Osteoblast (primary cell): ENCODE data around the gene AP1M2. TPM values are rescaled to one million over a fixed set of nuclear protein-coding genes. Genes with fewer than 3 reads are reported as not detected.

Experiments
- DNase-seq: peaks from one replicate; pipeline ENCODE4 v3.0.0; 2011; ENCODE audit warnings: low spot score, mixed read lengths; ENCODE audit not compliant: insufficient read length; ENCODE audit errors: missing footprints
- H2AFZ ChIP-seq: 2 replicates; pipeline ENCODE4 v1.6.0; 2011; ENCODE audit warnings: mild to moderate bottlenecking, low read length
- H3K27ac ChIP-seq: 2 replicates; pipeline ENCODE4 v1.5.1; 2011; ENCODE audit warnings: mild to moderate bottlenecking, low read depth, low read length, moderate library complexity
- H3K27me3 ChIP-seq: 2 replicates; pipeline ENCODE4 v1.6.0; 2012; ENCODE audit warnings: mild to moderate bottlenecking, control low read depth, inconsistent platforms, low read length, moderate library complexity; ENCODE audit not compliant: insufficient read depth
- H3K36me3 ChIP-seq: 2 replicates; pipeline ENCODE4 v1.5.1; 2011; ENCODE audit warnings: mild to moderate bottlenecking, low read length, control low read depth, moderate library complexity; ENCODE audit not compliant: insufficient read depth
- H3K4me1 ChIP-seq: 2 replicates; pipeline ENCODE4 v1.5.1; 2011; ENCODE audit warnings: mild to moderate bottlenecking, low read length, control low read depth, moderate library complexity; ENCODE audit not compliant: insufficient read depth
- H3K4me2 ChIP-seq: 2 replicates; pipeline ENCODE4 v1.6.0; 2011; ENCODE audit warnings: mild to moderate bottlenecking, low read length; ENCODE audit not compliant: insufficient read depth
- H3K4me3 ChIP-seq: fragments of 200-600 bp; sonication (generic); 3 replicates; pipeline ENCODE4 v1.5.1; 2012; ENCODE audit warnings: mild to moderate bottlenecking, low read length, inconsistent platforms; ENCODE audit not compliant: insufficient read depth
- H3K79me2 ChIP-seq: 2 replicates; pipeline ENCODE4 v1.6.0; 2012; ENCODE audit warnings: mild to moderate bottlenecking, low read length, control low read depth, inconsistent platforms; ENCODE audit not compliant: insufficient read depth
- H3K9me3 ChIP-seq: 2 replicates; pipeline ENCODE4 v1.5.1; 2011; ENCODE audit warnings: low read depth, low read length, control low read depth
- H4K20me1 ChIP-seq: 2 replicates; pipeline ENCODE4 v1.6.0; 2012; ENCODE audit warnings: mild to moderate bottlenecking, low read length, control low read depth; ENCODE audit not compliant: insufficient read depth
- CTCF ChIP-seq: IDR thresholded peaks from 2 replicates; pipeline ENCODE4 v1.5.1; 2011; ENCODE audit warnings: mild to moderate bottlenecking, low read depth, low read length, moderate library complexity; ENCODE audit errors: extremely low read depth
- total RNA-seq: library from RNA; depleted of rRNA; stranded (reverse); fragments of >200 nt; gene quantifications from 2 replicates; pipeline ENCODE4 v1.2.3, GENCODE V29; 2012

Gene AP1M2
- total RNA-seq, result 0.29 and 0.72 TPM in 2 replicates

- Histone ChIP-seq H3K4me3 (no peak within 1 kb of the TSS), H2AFZ (no peak within 1 kb of the TSS), H4K20me1 (no peaks in the 10 kb centered on the region), H3K4me1 (no peaks in the 10 kb centered on the region), H3K27me3 (peaks cover 16% of the 10 kb centered on the region), H3K4me2 (no peak within 1 kb of the TSS), H3K36me3 (no peaks in the 10 kb centered on the region), H3K79me2 (no peaks in the 10 kb centered on the region), H3K27ac (no peak within 1 kb of the TSS), H3K9me3 (no peaks in the 10 kb centered on the region)
- DNase-seq, result no peak
- TF ChIP-seq CTCF, result no peak
Measured at GRCh38 chr19:10587022-10587838, at the start of gene AP1M2. AP1M2 (minus strand) TSS chr19:10587312; CDS start chr19:10587231, 81 bp downstream.

DNA sequence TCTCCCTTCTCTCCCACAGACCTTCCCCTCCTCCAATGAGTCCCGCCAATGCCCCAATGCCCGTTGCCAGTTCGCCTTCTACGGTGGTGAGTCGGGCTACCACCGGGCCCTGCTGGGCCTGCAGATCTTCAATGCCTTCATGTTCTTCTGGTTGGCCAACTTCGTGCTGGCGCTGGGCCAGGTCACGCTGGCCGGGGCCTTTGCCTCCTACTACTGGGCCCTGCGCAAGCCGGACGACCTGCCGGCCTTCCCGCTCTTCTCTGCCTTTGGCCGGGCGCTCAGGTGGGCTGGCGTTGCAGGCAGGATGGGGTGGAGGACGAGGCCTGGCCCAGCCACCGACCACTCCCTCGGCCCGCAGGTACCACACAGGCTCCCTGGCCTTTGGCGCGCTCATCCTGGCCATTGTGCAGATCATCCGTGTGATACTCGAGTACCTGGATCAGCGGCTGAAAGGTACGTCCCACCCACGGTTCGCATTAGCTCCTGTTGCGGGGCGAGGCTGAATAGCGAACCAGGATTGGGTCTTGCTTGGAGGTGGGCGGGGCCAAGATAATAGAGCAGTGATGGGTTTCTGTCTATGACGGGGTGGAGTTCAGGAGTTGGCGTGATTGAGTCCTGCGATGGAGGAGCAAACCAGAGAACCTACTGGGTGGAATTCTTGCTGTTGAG is 49.3 kb upstream of the AP1M2 start:
- Histone ChIP-seq H3K27me3 (no peaks in the 10 kb centered on the region), H3K9me3 (no peaks in the 10 kb centered on the region), H3K79me2 (no peaks in the 10 kb centered on the region), H3K4me2 (no peak overlapping the region), H4K20me1 (peaks cover 2% of the 10 kb centered on the region), H3K4me3 (no peak overlapping the region), H3K36me3 (peaks cover 66% of the 10 kb centered on the region), H3K27ac (no peak overlapping the region), H2AFZ (no peak overlapping the region), H3K4me1 (no peaks in the 10 kb centered on the region)
- TF ChIP-seq CTCF, result no peak
- peak; percentile 49 for DNase-seq

DNA sequence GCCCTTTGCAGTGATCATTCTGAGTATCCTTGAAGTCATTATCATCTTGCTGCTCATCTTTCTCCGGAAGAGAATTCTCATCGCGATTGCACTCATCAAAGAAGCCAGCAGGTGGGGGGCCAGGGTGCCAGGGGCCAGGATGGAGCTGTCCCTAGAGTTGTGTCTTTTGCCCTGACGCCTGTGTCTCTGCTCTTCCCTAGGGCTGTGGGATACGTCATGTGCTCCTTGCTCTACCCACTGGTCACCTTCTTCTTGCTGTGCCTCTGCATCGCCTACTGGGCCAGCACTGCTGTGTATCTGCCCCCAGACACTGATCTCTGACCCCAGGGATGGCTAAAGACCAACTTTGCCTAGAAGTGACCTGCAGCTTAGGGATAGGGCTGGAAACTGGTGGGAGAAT is 47.9 kb upstream of the AP1M2 start:
- H3K27ac ChIP-seq, result no peak overlapping the region
- H4K20me1 ChIP-seq, result peaks cover 2% of the 10 kb centered on the region
- no peak overlapping the region for H3K4me3 ChIP-seq
- H2AFZ ChIP-seq, result no peak overlapping the region
- no peaks in the 10 kb centered on the region for H3K79me2 ChIP-seq
- no peak overlapping the region for H3K4me2 ChIP-seq
- no peak for DNase-seq
- TF ChIP-seq CTCF, result no peak
- H3K36me3 ChIP-seq, result peaks cover 63% of the 10 kb centered on the region
- no peaks in the 10 kb centered on the region for H3K27me3 ChIP-seq
- no peaks in the 10 kb centered on the region for H3K4me1 ChIP-seq
- no peaks in the 10 kb centered on the region for H3K9me3 ChIP-seq

GRCh38 chr19:10634430-10634829 is 47.3 kb upstream of the AP1M2 start:
- Histone ChIP-seq H3K4me2 (no peak overlapping the region), H3K4me3 (no peak overlapping the region), H4K20me1 (peaks cover 2% of the 10 kb centered on the region), H3K36me3 (peaks cover 59% of the 10 kb centered on the region), H3K9me3 (no peaks in the 10 kb centered on the region), H3K4me1 (no peaks in the 10 kb centered on the region), H3K27me3 (no peaks in the 10 kb centered on the region), H3K79me2 (no peaks in the 10 kb centered on the region), H3K27ac (no peak overlapping the region), H2AFZ (no peak overlapping the region)
- DNase-seq, result peak; percentile 58
- no peak for TF ChIP-seq CTCF
